ENCODE results near the gene CDK5RAP1.

Gene CDK5RAP1

DNA sequence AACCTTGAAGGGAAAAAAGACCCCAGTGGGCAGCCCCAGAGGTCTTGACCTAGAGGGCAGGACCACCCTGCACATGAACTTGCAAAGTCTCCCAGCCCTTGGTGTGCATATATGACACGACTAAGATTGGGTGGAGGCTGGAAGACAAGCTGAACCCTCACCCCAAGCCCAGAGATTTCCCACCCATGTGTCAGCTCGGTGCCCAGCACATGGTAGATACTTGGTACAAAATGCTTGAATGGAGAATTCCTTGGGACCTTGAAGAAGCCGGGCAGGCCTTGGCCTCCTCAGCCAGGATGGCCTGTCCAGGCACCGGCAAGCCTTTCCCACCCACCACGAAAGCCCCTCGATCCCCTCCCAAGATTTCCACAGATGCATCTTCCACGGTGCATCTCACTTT, 67.7 kb downstream of the CDK5RAP1 start:
- DNase-seq (ENCODE audit: low spot score) = no peak

DNA sequence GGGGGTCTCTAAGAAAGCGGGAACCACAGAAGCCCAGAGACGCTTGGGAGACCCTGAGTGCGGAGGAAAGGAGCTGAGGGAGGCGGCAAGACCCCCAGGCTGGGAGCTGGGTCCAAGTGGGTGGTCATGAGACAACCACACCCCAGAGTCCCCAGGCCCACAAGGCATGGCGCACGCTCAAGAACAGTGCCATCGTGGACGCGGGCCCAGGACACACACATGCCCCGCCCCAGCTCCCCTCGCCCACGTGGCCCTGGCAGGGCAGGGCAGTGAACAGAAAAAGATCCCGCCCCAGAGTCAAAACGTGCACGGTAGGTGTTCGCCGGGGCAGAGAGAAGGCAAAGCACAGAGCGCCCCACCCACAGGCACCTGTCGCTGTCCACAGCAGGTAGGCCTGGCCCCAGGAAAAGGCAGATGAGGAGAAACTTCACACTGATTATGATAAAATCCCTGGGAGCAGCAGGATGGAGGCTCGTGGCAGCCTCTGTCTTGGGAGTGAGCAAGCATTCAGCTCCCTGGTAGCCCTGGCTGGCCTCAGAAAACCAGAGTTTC, 68.3 kb downstream of the CDK5RAP1 start:
- no peak for DNase-seq (ENCODE audit: low spot score)

DNA sequence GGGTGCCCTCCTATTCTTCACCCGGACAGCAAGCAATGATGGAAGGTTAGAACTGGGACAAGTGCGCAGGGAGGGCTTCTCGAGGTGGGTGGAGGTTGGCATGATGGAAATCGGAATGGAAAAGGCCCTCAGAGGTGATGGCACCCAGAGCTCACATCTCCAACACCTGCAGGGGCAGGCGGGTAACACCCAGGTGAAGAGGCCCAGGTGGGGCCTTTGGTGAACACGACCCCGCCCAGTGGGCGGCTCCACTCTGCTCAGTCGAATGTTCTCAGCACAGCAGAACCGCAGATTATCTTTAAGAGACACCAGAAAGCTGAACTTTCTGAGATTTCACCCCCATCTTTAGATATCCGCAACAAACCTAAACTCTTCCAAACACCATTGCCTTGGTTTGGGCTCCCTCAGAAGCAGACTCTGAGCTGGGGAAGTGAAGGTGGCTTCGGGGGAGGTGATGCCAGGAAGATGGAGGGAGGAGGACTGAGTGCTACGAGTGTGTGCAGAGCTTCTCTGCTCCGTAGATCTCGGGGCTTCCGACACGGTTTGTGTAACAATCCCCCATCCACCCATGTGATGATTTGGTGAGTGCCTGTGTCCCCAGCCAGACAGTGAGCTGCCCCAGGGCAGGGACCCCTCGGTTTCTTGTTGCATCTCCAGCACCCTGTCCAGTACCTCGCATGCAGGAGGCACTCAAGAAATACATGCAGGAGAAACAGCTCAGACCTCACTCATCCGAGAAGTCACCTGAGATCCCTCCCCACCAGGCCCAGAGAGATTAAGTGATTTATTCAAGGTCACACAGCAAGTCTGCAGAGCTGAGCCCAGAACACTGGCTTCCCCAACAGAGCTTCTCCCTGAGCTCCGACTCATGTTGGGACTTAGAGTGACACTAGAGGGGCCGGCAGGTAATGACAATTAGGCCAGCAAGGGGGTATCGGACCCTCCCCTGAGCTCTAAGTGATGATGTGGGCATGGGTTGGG, 72.9 kb downstream of the CDK5RAP1 start:
- DNase-seq (ENCODE audit: low spot score) = no peak

- no peak for DNase-seq (ENCODE audit: low spot score)
Measured at GRCh38 chr20:33325350-33325749, 76.0 kb downstream of the CDK5RAP1 start.

DNA sequence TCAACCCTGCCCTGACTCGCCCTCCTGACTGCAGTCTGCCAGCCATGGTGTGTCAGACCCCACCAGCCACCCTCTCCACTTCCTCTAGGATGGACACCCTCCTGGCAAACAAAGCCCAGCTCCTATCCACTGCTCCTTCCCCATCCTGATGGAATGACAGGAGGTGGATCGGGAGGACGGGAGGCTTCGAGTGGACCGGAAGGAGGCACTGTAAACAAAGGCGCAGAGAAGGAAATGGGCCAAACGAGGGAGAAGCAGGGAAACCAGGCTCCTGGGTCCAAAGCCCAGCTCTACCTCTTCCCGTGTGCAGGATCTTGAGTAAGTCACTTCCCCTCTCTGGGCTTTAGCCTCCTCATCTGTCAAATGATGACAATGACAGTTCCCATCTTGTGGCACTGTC, 78.1 kb downstream of the CDK5RAP1 start:
- no peak for DNase-seq (ENCODE audit: low spot score)

- DNase-seq (ENCODE audit: low spot score) = no peak
Measured at GRCh38 chr20:33322456-33322855, 78.9 kb downstream of the CDK5RAP1 start.

DNA sequence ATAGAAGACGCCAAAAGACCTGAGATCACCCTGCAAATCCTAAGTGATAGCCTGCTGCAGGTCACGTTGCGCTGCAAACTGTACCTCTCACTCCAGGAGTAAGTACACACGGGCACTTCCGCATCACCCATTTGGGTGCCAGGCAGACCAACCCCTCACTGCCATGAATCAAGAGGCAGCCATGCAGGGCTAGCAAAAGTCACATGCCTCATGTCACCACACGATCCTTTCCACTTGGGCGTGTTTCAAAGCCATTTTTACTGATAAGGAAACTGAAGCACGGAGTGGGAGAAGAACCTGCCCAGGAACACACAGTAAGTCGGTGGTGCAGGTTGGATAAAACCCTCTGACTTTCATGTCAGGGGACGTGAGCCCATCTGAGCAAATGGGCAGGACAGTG, 81.3 kb downstream of the CDK5RAP1 start:
- DNase-seq (ENCODE audit: low spot score) = no peak

- no peak for DNase-seq (ENCODE audit: low spot score)
Measured at GRCh38 chr20:33318096-33318429, 83.3 kb downstream of the CDK5RAP1 start.

DNA sequence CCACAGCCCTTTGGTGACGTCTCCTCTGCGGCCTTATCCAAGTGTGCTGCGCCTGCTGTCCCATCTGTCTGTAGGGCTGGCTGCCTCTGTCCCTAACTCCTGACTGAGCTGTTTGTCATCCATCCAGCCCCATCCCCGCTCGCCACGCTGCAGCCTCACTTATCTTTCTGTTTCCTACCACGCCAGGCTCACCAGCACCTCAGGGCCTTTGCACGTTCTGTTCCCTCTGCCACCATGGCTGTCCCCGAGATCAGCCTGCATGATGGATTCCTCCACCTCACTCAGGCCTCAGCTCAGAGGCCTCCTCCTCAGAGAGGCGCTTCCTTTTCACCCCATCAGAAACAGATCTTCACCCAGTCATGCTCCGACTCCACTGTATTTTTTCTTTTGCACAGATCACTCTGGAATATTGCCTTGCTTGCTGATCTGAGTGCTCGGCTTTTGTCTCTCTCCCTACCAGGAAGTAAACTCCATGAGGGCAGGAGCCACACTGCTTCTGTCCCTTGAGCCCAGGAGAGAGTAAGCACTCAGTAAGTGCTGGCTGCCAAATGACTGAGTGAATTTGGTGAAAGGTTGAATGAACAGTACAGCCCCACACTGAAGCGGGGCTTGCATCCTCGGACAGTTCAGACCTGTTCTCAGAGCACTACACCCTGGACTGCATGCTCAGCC, 83.8 kb downstream of the CDK5RAP1 start:
- DNase-seq (ENCODE audit: low spot score) = no peak

DNA sequence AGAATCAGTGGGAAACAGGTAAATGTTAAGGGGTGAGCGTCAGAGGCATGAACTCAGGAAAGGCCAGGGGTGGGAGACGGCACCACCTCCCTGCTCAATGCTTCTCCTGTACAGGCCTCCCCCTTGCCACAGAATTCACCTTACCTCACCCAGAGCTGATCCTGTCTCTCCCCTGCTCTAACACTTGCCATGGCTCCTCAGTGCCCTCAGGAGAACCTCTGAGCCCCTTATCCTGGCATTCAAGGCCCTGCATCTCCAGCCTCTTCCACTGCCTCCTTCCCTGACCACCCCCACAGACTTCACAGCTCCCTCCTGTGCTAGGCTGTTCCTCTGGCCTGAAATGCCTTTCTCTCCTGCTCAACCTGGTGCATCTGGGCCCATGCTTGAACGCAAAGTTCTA, 84.4 kb downstream of the CDK5RAP1 start:
- DNase-seq (ENCODE audit: low spot score) = no peak

DNA sequence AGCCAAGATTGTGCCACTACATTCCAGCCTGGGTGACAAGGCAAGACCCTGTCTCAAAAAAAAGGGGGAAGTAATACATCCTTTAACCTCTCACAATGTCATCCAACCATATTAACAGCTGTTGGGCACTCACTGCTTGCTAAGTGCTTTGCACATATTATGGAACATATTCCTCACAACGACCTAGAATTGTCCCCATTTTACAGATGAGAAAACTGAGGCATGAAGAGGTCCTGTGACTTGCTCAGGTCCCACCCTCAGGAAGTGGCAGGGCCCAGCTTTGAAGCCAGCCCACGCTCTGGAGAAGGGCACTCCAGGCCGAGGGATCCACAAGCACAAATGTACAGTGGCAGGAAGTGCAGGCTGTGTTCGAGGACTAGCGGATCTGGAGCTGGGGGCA, 85.0 kb downstream of the CDK5RAP1 start:
- no peak for DNase-seq (ENCODE audit: low spot score)

DNA sequence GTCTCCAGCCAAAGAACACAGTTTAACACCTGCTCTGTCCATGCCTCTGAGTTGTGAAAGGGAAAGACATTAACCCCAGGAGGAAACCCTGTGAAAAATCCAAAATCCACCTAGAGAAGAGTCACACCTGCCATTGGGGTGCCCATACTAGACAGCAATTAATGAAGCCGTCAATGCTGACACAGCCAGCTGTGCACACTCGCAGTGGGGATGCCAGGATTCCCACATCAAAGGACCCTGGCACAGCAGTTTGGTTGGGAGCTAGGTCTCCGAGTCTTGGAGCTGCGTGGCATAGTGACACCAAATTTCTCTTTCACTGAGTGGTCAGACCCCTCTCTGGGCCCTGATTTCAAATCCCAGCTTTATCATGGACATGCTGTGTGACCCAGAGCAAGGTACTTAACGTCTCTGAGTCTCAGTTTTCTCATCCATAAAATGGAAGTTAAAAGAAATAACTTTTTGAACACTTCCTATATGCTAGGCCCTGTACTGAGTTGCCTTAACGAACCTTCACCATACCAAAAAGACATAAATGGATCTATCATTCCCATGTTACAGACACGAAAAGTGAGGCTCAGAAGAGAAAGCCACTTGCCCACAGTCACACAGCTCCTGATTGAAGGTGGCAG, 87.5 kb downstream of the CDK5RAP1 start:
- DNase-seq (ENCODE audit: low spot score) = no peak

DNA sequence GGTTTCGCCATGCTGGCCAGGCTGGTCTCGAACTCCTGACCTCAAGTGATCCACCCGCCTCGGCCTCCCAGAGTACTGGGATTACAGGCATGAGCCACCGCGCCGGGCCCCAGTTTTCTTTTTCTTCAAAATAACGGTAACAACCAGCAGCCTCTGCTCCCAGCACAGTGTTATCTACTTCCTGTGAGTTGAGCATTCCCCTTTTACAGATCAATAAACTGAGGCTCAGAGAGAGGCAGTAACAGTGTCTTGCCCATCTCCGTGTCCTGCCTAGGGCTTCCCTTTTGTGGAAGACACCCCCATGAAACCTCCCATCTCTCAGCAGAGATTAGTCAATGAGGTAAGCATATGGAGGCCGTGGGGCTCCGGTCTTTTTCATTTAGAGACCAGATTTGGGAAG, 88.7 kb downstream of the CDK5RAP1 start:
- DNase-seq (ENCODE audit: low spot score) = no peak

DNA sequence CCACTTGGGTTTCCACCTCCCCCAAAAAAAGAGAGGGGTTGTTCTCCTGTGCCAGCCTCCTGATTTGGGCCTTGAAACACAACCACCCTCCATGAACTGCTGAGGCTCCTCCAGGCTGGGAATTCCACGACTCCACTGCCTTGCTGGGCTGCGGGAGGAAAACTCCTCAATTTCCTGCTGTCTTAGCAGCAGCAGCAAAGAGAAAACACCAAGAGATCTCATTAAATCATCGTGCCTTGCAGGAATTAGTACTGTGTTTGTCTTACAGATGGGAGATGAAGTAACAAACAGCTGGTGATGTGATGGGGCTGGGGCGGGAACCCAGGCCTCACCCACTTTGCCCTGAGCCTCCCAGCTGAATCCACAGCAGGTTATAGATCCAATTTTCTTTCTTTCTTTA, 89.3 kb downstream of the CDK5RAP1 start:
- no peak for DNase-seq (ENCODE audit: low spot score)

DNA sequence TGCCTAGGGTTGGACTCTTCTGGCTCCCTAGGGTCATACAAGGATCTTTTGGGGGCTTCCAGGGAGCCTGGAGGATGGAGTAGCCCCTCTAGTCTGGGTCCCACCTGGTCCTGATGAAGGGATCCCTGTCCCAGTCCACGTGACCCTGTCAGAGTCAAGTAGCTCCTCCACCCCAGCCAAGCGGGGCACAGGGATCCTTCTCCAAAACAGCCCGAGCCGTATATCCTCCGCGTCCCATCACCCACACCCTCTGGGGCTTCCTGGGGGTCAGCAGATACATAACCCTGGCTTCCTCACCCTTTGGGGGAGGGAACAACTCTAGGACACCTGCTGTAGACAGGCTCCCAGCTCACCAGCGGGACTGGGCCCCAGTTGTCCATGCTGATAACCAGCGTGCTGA, 90.3 kb downstream of the CDK5RAP1 start:
- DNase-seq (ENCODE audit: low spot score) = no peak

DNA sequence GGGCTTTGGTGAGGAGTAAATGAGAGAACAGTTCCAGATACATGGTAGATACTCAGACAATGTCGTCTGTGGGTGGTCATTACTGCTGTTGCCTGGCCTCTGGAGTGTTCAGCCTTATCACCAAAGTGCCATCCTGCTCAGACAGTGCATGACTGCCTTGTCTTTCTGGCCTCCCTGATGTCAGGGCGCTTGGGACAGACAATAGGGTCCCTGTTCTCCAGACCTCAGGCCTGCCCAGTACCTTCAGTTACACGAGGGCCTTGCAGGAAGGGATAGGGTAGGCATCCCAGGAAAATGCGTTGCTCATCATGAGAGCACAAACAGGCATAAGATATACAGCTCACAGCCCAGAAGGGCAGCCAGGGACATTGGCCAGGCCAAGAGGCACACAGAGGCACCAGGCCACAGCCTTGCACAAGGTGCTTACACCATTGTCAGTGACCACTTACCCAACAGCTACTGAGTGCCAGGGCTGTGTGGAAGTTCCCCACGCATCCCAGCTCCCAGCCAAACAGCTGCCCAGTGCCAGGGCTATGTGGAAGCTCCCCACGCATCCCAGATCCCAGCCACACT, 90.9 kb downstream of the CDK5RAP1 start:
- DNase-seq (ENCODE audit: low spot score) = no peak

DNA sequence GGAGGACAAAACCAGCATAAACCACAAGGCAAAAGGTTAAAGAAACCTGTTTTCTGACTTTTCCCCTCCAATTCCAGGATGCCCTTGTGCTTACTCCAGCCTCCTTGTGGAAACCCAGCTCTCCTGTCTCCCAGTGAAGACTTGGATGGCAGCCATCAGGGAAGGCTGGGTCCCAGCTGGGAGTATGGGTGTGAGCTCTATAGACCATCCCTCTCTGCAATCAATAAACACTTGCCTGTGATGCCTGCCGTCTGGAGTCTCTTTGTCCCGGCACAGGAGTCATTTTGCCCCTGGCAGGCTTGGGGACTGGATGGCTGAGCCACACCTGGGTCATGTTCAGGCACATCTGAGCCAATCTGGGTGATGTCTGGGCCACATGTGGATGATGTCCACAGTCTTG, 91.7 kb downstream of the CDK5RAP1 start:
- DNase-seq (ENCODE audit: low spot score) = no peak

All from AG08395 (cell line).